ENCODE results near the gene MLC1. TPM values are rescaled to one million over a fixed set of nuclear protein-coding genes. Genes with fewer than 3 reads are reported as not detected.

The MLC1 gene
- total RNA-seq, 4 donors from 2014 or later = 0.49 to 3.4 (median 0.70) TPM

DNA sequence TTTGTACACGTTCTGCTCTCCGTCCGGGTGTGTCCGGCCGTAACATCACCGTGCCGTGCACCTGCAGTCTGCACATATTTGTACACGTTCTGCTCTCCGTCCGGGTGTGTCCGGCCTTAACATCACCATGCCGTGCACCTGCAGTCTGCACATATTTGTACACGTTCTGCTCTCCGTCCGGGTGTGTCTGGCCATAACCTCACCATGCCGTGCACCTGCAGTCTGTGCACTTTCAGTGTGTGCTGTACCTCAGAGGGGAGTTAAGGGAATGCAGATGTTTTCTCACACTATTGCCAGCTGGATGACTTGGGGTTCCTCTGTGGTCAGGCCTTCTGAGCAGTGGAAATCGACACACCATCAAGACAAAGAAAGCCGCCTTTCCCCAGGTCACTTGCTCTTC, 31.4 kb downstream of the MLC1 start:
- Histone ChIP-seq H3K4me3 (no peak overlapping the region), H3K9me3 (peaks cover 8% of the 10 kb centered on the region), H3K36me3 (no peaks in the 10 kb centered on the region), H3K27ac (no peak overlapping the region), H3K27me3 (peaks cover 28% of the 10 kb centered on the region), H3K4me1 (peaks cover 7% of the 10 kb centered on the region)
- 91% methylated on average over 18 of the region's 18 CpGs for WGBS
- DNase-seq (ENCODE audit: low spot score in 2 of 2) = no peak
- TF ChIP-seq, protein P1, sequence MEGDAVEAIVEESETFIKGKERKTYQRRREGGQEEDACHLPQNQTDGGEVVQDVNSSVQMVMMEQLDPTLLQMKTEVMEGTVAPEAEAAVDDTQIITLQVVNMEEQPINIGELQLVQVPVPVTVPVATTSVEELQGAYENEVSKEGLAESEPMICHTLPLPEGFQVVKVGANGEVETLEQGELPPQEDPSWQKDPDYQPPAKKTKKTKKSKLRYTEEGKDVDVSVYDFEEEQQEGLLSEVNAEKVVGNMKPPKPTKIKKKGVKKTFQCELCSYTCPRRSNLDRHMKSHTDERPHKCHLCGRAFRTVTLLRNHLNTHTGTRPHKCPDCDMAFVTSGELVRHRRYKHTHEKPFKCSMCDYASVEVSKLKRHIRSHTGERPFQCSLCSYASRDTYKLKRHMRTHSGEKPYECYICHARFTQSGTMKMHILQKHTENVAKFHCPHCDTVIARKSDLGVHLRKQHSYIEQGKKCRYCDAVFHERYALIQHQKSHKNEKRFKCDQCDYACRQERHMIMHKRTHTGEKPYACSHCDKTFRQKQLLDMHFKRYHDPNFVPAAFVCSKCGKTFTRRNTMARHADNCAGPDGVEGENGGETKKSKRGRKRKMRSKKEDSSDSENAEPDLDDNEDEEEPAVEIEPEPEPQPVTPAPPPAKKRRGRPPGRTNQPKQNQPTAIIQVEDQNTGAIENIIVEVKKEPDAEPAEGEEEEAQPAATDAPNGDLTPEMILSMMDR (IDR thresholded peaks at IDR 0.05) = no peak
- no peak for TF ChIP-seq EP300 (IDR thresholded peaks at IDR 0.05)
- TF ChIP-seq POLR2AphosphoS5 (IDR thresholded peaks at IDR 0.05) = no peak
- TF ChIP-seq POLR2A (IDR thresholded peaks at IDR 0.05) = no peak

- Histone ChIP-seq H3K4me1 (no peaks in the 10 kb centered on the region), H3K36me3 (no peaks in the 10 kb centered on the region), H3K27me3 (peaks cover 18% of the 10 kb centered on the region), H3K27ac (no peak overlapping the region), H3K4me3 (no peak overlapping the region), H3K9me3 (peaks cover 8% of the 10 kb centered on the region)
- DNase-seq (ENCODE audit: low spot score in 2 of 2) = peak in 1 of 2 donors; percentile 51
- 85% methylated on average over 18 of the region's 18 CpGs for WGBS
- TF ChIP-seq EP300 (IDR thresholded peaks at IDR 0.05) = no peak
- TF ChIP-seq POLR2A (IDR thresholded peaks at IDR 0.05) = no peak
- TF ChIP-seq, protein P1 (IDR thresholded peaks at IDR 0.05) = no peak
- no peak for TF ChIP-seq POLR2AphosphoS5 (IDR thresholded peaks at IDR 0.05)
Measured at GRCh38 chr22:50051930-50052329, 33.3 kb downstream of the MLC1 start.

GRCh38 chr22:50049299-50050195, 35.7 kb downstream of the MLC1 start:
- H3K4me3 ChIP-seq = no peak overlapping the region
- H3K27me3 ChIP-seq = peaks cover 39% of the 10 kb centered on the region
- no peak for TF ChIP-seq EP300 (IDR thresholded peaks at IDR 0.05)
- TF ChIP-seq POLR2AphosphoS5 (IDR thresholded peaks at IDR 0.05) = no peak
- TF ChIP-seq, protein P1 (IDR thresholded peaks at IDR 0.05) = no peak
- TF ChIP-seq POLR2A (IDR thresholded peaks at IDR 0.05) = no peak
- DNase-seq (ENCODE audit: low spot score in 2 of 2) = peak in 1 of 2 donors; percentile 49
- H3K9me3 ChIP-seq = peaks cover 8% of the 10 kb centered on the region
- H3K36me3 ChIP-seq = no peaks in the 10 kb centered on the region
- no peak overlapping the region for H3K27ac ChIP-seq
- H3K4me1 ChIP-seq = no peaks in the 10 kb centered on the region
- WGBS = 90% methylated on average over 27 of the region's 36 CpGs

DNA sequence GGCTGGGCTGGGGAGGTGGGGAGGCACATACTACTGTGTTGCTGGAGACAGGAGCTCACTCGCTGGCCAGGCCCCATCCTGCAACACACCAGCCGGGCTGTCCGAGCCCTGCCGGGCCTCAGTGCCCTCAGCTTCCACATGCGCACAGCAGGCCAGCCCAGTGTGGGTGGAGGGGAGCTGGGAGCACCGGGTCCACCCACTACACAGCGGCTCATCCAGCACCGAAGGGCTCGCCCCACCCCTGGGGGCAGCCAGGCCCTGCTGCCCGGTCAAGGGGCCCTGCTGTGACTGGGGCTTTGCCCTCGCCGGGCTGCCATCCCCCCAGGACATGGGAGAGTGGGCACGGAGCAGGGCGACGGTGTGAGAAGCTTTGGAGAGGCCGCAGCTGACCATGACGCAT, 36.4 kb downstream of the MLC1 start:
- Histone ChIP-seq H3K4me3 (no peak overlapping the region), H3K4me1 (no peaks in the 10 kb centered on the region), H3K36me3 (no peaks in the 10 kb centered on the region), H3K9me3 (peaks cover 6% of the 10 kb centered on the region), H3K27me3 (peaks cover 33% of the 10 kb centered on the region), H3K27ac (no peak overlapping the region)
- WGBS = 98% methylated on average over 8 of the region's 17 CpGs
- TF ChIP-seq POLR2AphosphoS5 (IDR thresholded peaks at IDR 0.05) = no peak
- TF ChIP-seq POLR2A (IDR thresholded peaks at IDR 0.05) = no peak
- TF ChIP-seq, protein P1 (IDR thresholded peaks at IDR 0.05) = no peak
- TF ChIP-seq EP300 (IDR thresholded peaks at IDR 0.05) = no peak
- DNase-seq (ENCODE audit: low spot score in 2 of 2) = no peak

DNA sequence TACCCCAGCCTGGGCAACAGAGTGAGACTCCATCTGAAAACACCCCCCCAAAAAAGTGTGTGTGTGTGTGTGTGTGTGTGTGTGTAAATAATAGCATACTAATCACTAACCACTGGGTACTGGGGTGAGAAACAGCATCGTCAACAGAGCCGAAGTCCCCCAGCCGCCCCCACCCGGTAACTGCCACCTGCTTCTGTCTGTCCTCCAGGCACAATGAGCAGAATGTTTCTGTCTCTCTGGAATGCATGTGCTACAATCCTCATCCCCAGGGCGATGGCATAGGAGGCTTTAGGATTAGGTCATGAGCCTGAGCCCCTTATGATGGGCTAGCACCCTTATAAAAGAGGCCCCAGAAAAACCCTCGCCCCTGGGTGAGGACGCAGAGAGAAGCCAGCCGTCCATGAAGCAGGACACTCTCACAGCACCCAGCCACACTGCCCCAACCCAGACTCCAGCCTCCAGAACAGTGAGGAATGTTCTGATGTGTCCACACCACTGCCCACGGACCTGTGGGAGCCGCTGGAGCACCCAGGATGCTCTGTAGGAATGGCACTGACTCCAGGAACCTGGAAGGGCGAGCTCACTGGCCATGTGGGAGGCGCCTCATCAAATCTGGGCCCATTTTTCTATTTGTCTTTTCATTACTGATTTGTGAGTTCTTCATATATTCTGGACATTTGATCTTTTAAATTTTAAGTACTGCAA, 37.0 kb downstream of the MLC1 start:
- Histone ChIP-seq H3K36me3 (no peaks in the 10 kb centered on the region), H3K4me3 (no peak overlapping the region), H3K4me1 (no peaks in the 10 kb centered on the region), H3K27me3 (peaks cover 33% of the 10 kb centered on the region), H3K9me3 (no peaks in the 10 kb centered on the region), H3K27ac (no peak overlapping the region)
- 88% methylated on average over 12 of the region's 12 CpGs for WGBS
- DNase-seq (ENCODE audit: low spot score in 2 of 2) = peak in 1 of 2 donors; percentile 18
- TF ChIP-seq POLR2A (IDR thresholded peaks at IDR 0.05) (no peak), POLR2AphosphoS5 (IDR thresholded peaks at IDR 0.05) (no peak), EP300 (IDR thresholded peaks at IDR 0.05) (no peak)
- TF ChIP-seq, protein P1 (IDR thresholded peaks at IDR 0.05) = no peak
